K562 (cell line): ENCODE measurements around the gene NVL. TPM values are rescaled to one million over a fixed set of nuclear protein-coding genes. Genes with fewer than 3 reads are reported as not detected.

Source experiments
- ATAC-seq: fragments of 200-7000 bp; cut with Tn5 transposase; 3 replicates; pipeline ENCODE4 v1.9.1; 2020; ENCODE audit warnings: moderate library complexity
- BruUV-seq: library from RNA; stranded (reverse); fragments of 400-500 nt; replicated peaks from 2 replicates; lab custom pipeline; 2021; lab: Mats Ljungman, UMichigan
- CTCF ChIA-PET: fragments of 300-600 bp; formaldehyde crosslinking; extraction: SDS; loops from one replicate; lab custom pipeline; 2021; ENCODE audit warnings: low intra/inter-chr PET ratio; lab: Yijun Ruan, JAX
- POLR2A ChIA-PET: fragments of 300-600, 350-650 bp; sonication (Branson Sonifier 250); formaldehyde crosslinking; extraction: SDS; loops from one replicate; lab custom pipeline; 2021; ENCODE audit warnings: antibody characterized with exemption, inconsistent platforms; lab: Yijun Ruan, JAX
- DNase-seq, 4 experiments: peaks; one replicate each; pipeline versions ENCODE4 v3.0.0 to v3.0.0-alpha.2; 2011 to 2018; ENCODE audit warnings: low spot score in 3 of 4, mixed read lengths in 3 of 4; ENCODE audit errors: extremely low read depth in 1 of 4
- FAIRE-seq: peaks from 2 replicates; lab custom pipeline; 2011; peaks lifted over from hg19 to GRCh38; lab: Jason Lieb, UNC
- H2AFZ ChIP-seq: 2 replicates; pipeline ENCODE4 v1.6.0; 2011; ENCODE audit warnings: low read depth, low read length, control low read depth, inconsistent platforms
- H3K27ac ChIP-seq: fragments of 200-600 bp; 3 replicates; pipeline ENCODE4 v1.8.0; 2011; ENCODE audit warnings: low read depth, mild to moderate bottlenecking, control low read depth, inconsistent platforms, low read length, moderate library complexity, mixed read lengths; ENCODE audit errors: extremely low read depth
- H3K27me3 ChIP-seq, 2 experiments: fragments of 300-600 bp in 1 of 2; 2 replicates in 1 of 2; 3 replicates in 1 of 2; pipeline versions ENCODE4 v1.6.0 to v1.8.0; 2011; ENCODE audit warnings: inconsistent platforms in 2 of 2, low read length in 2 of 2, mild to moderate bottlenecking in 1 of 2, mixed read lengths in 1 of 2, moderate library complexity in 1 of 2; ENCODE audit not compliant: control insufficient read depth in 2 of 2, insufficient read depth in 2 of 2
- H3K36me3 ChIP-seq: fragments of 300-600 bp; 3 replicates; pipeline ENCODE4 v1.8.0; 2011; ENCODE audit warnings: mild to moderate bottlenecking, low read length, inconsistent platforms; ENCODE audit not compliant: control insufficient read depth, insufficient read depth
- H3K4me1 ChIP-seq, 2 experiments: fragments of 200-600 bp in 1 of 2; replicated peaks in 1 of 2; 2 replicates in 1 of 2; 3 replicates in 1 of 2; pipeline versions ENCODE4 v1.5.1 to v1.8.0; 2011; ENCODE audit warnings: inconsistent platforms in 2 of 2, low read length in 2 of 2, mild to moderate bottlenecking in 1 of 2, mixed read lengths in 1 of 2, moderate library complexity in 1 of 2; ENCODE audit not compliant: control insufficient read depth in 2 of 2, insufficient read depth in 2 of 2
- H3K4me2 ChIP-seq: 2 replicates; pipeline ENCODE4 v1.6.1; 2011; ENCODE audit warnings: low read length, control low read depth, inconsistent platforms, mixed read lengths; ENCODE audit not compliant: insufficient read depth
- H3K4me3 ChIP-seq: fragments of 200-600 bp; sonication (generic), shearing (Covaris generic); 2 replicates; pipeline ENCODE4 v1.5.1; 2016; ENCODE audit warnings: control low read depth, inconsistent platforms
- H3K79me2 ChIP-seq: fragments of 200-600 bp; 3 replicates; pipeline ENCODE4 v1.8.0; 2011; ENCODE audit warnings: low read length, inconsistent platforms; ENCODE audit not compliant: control insufficient read depth, insufficient read depth
- H3K9ac ChIP-seq, 2 experiments: 2 replicates each; pipeline versions ENCODE4 v1.6.0 to v1.6.1; 2011; ENCODE audit warnings: low read depth in 2 of 2, low read length in 2 of 2, control low read depth in 1 of 2, inconsistent platforms in 1 of 2, mild to moderate bottlenecking in 1 of 2, mixed read lengths in 1 of 2; ENCODE audit not compliant: insufficient read depth in 1 of 2
- H3K9me1 ChIP-seq: one replicate; pipeline ENCODE4 v1.6.0; 2011; ENCODE audit warnings: inconsistent platforms, mild to moderate bottlenecking, low read length, moderate library complexity; ENCODE audit not compliant: control insufficient read depth, insufficient read depth
- H3K9me3 ChIP-seq: replicated peaks from 2 replicates; pipeline ENCODE4 v1.5.1; 2011; ENCODE audit warnings: low read depth, low read length, inconsistent platforms; ENCODE audit not compliant: control insufficient read depth, insufficient read depth
- H4K20me1 ChIP-seq: replicated peaks from 2 replicates; pipeline ENCODE4 v1.6.1; 2011; ENCODE audit warnings: low read length, inconsistent platforms, mixed read lengths; ENCODE audit not compliant: control insufficient read depth, insufficient read depth
- BRCA1 ChIP-seq, 2 experiments: fragments of 450-650 bp in 1 of 2; sonication (generic) in 1 of 2; formaldehyde crosslinking in 1 of 2; IDR thresholded peaks; 2 replicates each; pipeline versions ENCODE4 v1.5.0 to v1.6.1; 2017 to 2020; ENCODE audit warnings: mild to moderate bottlenecking in 1 of 2, missing genetic modification reagents in 1 of 2
- C11orf30 ChIP-seq: fragments of 450-650 bp; IDR thresholded peaks from 2 replicates; pipeline ENCODE4 v1.6.1; 2016; ENCODE audit warnings: low read depth, mild to moderate bottlenecking
- CCNT2 ChIP-seq: IDR thresholded peaks from 2 replicates; pipeline ENCODE4 v1.6.1; 2011; ENCODE audit warnings: borderline replicate concordance, low read depth, mild to moderate bottlenecking, moderate library complexity, mixed read lengths, low read length; ENCODE audit not compliant: insufficient read length; ENCODE audit errors: extremely low read depth
- CREB1 ChIP-seq, 2 experiments: sonication (generic) in 1 of 2; formaldehyde crosslinking in 1 of 2; IDR thresholded peaks; 2 replicates each; pipeline versions ENCODE4 v1.6.1 to v1.8.0; 2012 to 2022; ENCODE audit warnings: inconsistent platforms in 1 of 2, mild to moderate bottlenecking in 1 of 2, missing genetic modification reagents in 1 of 2, moderate library complexity in 1 of 2
- GTF2B ChIP-seq: IDR thresholded peaks from 2 replicates; pipeline ENCODE4 v1.6.1; 2011; ENCODE audit not compliant: insufficient read length; ENCODE audit errors: extremely low read depth
- LCOR ChIP-seq: sonication (generic); formaldehyde crosslinking; IDR thresholded peaks from 2 replicates; pipeline ENCODE4 v1.8.0; 2022; ENCODE audit warnings: mild to moderate bottlenecking, missing genetic modification reagents
- NFIC ChIP-seq: fragments of 450-650 bp; IDR thresholded peaks from 2 replicates; pipeline ENCODE4 v1.6.1; 2017; ENCODE audit warnings: mild to moderate bottlenecking, inconsistent platforms
- RBM15 ChIP-seq: fragments of 200-400 bp; formaldehyde crosslinking; IDR thresholded peaks from 2 replicates; pipeline ENCODE4 v1.6.1; 2018; ENCODE audit warnings: mild to moderate bottlenecking, low read length, moderate library complexity; ENCODE audit not compliant: insufficient read depth
- TRIM28 ChIP-seq: fragments of 450-650 bp; IDR thresholded peaks from 2 replicates; pipeline ENCODE4 v1.6.1; 2017
- ZC3H11A ChIP-seq: IDR thresholded peaks from 2 replicates; pipeline ENCODE4 v1.6.1; 2012; ENCODE audit warnings: low read depth, low read length, improper control_type of control experiment
- ZNF232 ChIP-seq: sonication (generic); formaldehyde crosslinking; IDR thresholded peaks from 2 replicates; pipeline ENCODE4 v1.8.0; 2022; ENCODE audit warnings: mild to moderate bottlenecking, missing genetic modification reagents
- ZNF280B ChIP-seq: fragments of 250-450 bp; sonication (Bioruptor Pico); IDR thresholded peaks from 2 replicates; pipeline ENCODE4 v1.5.1; 2021; ENCODE audit warnings: mild to moderate bottlenecking
- ZNF3 ChIP-seq: fragments of 250-450 bp; sonication (Bioruptor Pico); IDR thresholded peaks from 2 replicates; pipeline ENCODE4 v1.5.0; 2021; ENCODE audit warnings: mild to moderate bottlenecking, moderate library complexity
- ZNF311 ChIP-seq: fragments of 250-450 bp; sonication (Bioruptor Pico); IDR thresholded peaks from 2 replicates; pipeline ENCODE4 v1.4.0; 2020; ENCODE audit warnings: mild to moderate bottlenecking, moderate library complexity
- ZNF408 ChIP-seq: fragments of 250-450 bp; sonication (Bioruptor Pico); IDR thresholded peaks from 2 replicates; pipeline ENCODE4 v1.4.0; 2020; ENCODE audit warnings: low read depth, mild to moderate bottlenecking, moderate library complexity
- ZNF830 ChIP-seq: fragments of 250-450 bp; sonication (Bioruptor Pico); IDR thresholded peaks from 2 replicates; pipeline ENCODE4 v1.5.0; 2021; ENCODE audit warnings: mild to moderate bottlenecking
- WGBS: fragments of 100-300 bp; shearing (Covaris generic); methylation state at CpG from one replicate; pipeline ENCODE4 v1.1.6; 2016; ENCODE audit warnings: low coverage, mixed read lengths; ENCODE audit not compliant: insufficient coverage; ENCODE audit errors: missing lambda C conversion rate; 5-methylcytosine and 5-hydroxymethylcytosine counted together
- in situ Hi-C: fragments of 300-500 bp; cut with MboI; formaldehyde crosslinking; loops from 4 replicates; pipeline ENCODE4 v1.15.0; 2018; ENCODE audit warnings: inconsistent platforms, mixed read lengths
- intact Hi-C: fragments of 100-400 bp; cut with micrococcal nuclease; formaldehyde crosslinking; loops from 2 replicates; pipeline ENCODE4 v1.14.2; 2022
- polyA plus RNA-seq, 8 experiments: library from polyadenylated mRNA; depleted of rRNA in 4 of 8; stranded (reverse) in 5 of 8; unstranded in 3 of 8; fragments of >200 nt; fragmentation: Nextera tagmentation in 2 of 8; fragmentation: Illumina TruSeq in 1 of 8; extraction: Ambion mirVana in 2 of 8; extraction: Trizol in 1 of 8; gene quantifications; 2 replicates each; pipeline versions ENCODE4 v1.2.1 to v1.2.3, GENCODE V29; 2011 to 2014; ENCODE audit warnings: inconsistent platforms in 1 of 8, missing spikeins in 1 of 8
- total RNA-seq, 7 experiments: library from RNA; depleted of rRNA in 6 of 7; stranded (reverse); fragments of >200 nt in 6 of 7; fragmentation: Illumina TruSeq in 2 of 7; extraction: Trizol in 2 of 7; gene quantifications; 2 replicates each; pipeline versions ENCODE4 v1.2.1 to v1.2.3, GENCODE V29; 2011 to 2021; ENCODE audit warnings: low replicate concordance in 1 of 7
- TF ChIP-seq, protein P1 (sequence below): fragments of 250-450 bp; sonication (Bioruptor Pico); IDR thresholded peaks from 2 replicates; pipeline ENCODE4 v1.5.0; 2021; ENCODE audit warnings: mild to moderate bottlenecking, moderate library complexity

Gene NVL
- total and polyA plus RNA-seq, 9 of the 15 experiments (the other 6 are each of a cell fraction or from before 2014, with no cell fraction given): 32.5 to 86.6 (median 62.9) TPM

DNA sequence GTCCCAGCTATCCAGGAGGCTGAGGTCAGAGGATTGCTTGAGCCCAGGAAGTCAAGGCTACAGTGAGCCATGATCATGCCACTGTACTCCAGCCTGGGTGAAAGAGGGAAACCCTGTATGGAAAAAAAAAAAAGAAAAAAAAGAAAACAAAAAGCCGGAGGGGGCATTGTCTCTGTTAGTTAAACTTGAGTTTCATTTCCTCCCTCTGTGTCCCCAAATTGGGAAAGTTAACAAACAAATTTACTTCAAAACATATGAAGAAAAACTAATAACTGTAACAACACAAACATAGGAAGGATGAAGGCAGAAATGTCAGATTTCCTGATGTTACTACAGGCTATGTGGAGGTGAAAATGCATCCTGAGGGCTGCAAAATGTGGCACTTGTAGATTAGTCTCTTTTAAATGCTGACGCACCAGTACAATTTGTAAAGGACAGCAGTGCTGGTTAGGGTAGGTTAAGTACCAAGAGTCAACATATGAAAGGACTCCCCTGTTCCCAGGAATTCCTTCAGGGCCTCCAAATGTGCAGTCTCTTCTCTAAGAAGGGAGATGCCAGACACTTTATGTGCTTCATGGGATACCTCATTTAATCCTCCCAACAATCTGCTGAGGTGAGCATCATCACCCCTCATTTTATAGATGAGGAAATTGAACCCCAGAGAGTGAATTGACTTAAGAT, 94.0 kb downstream of the NVL start:
- no peaks in the 10 kb centered on the region for H3K4me1 ChIP-seq
- FAIRE-seq (no peak), DNase-seq (no peak), ATAC-seq (no peak)
- in situ Hi-C loops: no loop called here
- H3K27me3 ChIP-seq: no peaks in the 10 kb centered on the region
- ChIA-PET CTCF (no interaction called here), POLR2A (no interaction called here)
- H3K36me3 ChIP-seq: peaks cover 62% of the 10 kb centered on the region
- no peaks in the 10 kb centered on the region for H3K9me3 ChIP-seq
- no peaks in the 10 kb centered on the region for H4K20me1 ChIP-seq
- H3K27ac ChIP-seq: no peak overlapping the region
- H3K4me3 ChIP-seq: no peak overlapping the region
- no peaks in the 10 kb centered on the region for H3K79me2 ChIP-seq
- intact Hi-C loops: no loop called here
- BruUV-seq: no TSS peak
- H3K4me2 ChIP-seq: no peak overlapping the region
- no peak overlapping the region for H2AFZ ChIP-seq
- H3K9ac ChIP-seq: no peak overlapping the region
- H3K9me1 ChIP-seq: no peaks in the 10 kb centered on the region
- 98% methylated on average over 2 of the region's 2 CpGs for WGBS
- TF ChIP-seq ZNF232 (CRISPR knock-in tag) (no peak), ZNF311 (CRISPR knock-in tag) (no peak), LCOR (CRISPR knock-in tag) (no peak), ZNF280B (CRISPR knock-in tag) (no peak), ZNF3 (CRISPR knock-in tag) (no peak), ZNF830 (no peak), CCNT2 (no peak), RBM15 (no peak), ZC3H11A (no peak), CREB1 (IDR thresholded peaks at IDR 0.05) (no peak), CREB1 (CRISPR knock-in tag; IDR thresholded peaks at IDR 0.05) (no peak), NFIC (no peak), GTF2B (no peak), ZNF408 (CRISPR knock-in tag) (no peak), TRIM28 (no peak), BRCA1 (IDR thresholded peaks at IDR 0.05) (no peak), BRCA1 (CRISPR knock-in tag; IDR thresholded peaks at IDR 0.05) (no peak), C11orf30 (no peak)
- TF ChIP-seq, protein P1, sequence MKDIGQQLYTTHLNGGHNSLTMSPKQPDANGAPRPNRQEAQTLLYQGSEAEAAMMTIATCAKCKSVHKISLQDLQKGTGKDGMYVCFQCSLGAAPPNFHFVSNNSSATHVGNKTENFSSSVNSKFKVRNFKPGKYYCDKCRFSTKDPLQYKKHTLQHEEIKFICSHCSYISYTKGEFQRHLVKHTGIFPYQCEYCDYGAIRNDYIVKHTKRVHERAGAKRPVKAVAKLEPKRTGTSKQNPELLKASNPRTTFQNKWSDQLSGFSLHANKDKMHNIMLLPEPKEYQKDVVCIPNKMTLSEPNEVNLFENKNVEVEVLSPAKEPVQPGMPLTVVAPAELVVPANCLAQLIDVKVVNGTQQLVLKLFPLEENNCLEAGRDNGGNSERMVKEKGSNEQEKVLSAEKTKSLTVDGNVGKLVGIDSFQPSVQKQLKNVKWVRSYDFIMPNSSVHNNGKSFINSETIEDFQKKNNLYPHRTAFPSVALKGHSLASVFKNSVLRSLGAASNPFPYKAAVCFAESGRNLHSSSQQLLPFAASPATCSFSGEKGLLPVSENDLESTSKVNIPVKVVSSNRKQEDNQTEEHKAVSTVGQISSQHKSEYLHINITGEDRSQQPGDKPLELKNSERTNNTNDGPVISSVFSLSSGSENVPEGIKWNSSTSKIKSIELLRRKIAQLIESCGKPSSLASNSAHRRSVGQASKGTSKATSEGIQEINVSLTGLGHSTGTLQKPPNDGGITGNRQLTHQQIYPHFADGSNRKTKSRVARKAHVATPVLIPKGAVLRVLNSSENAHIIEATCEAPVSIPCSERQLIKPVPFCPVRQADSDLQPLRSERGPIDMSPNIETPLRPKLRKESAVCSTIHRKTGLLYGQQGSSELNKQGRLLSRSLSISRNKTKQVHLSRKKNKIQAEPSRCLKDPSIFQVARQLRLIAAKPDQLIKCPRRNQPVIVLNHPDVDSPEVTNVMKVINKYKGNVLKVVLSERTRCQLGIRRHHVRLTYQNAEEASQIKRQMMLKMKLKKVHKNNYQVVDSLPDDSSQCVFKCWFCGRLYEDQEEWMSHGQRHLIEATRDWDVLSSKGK (CRISPR knock-in tag): no peak
